Astrocyte of the spinal cord (primary cell): ENCODE results near the gene IAH1.

ENCODE experiments used
- DNase-seq: peaks from one replicate; pipeline ENCODE4 v3.0.0; 2011; ENCODE audit warnings: low read depth, low spot score
- H3K4me3 ChIP-seq: 2 replicates; pipeline ENCODE4 v1.5.1; 2011; ENCODE audit warnings: low read depth, mild to moderate bottlenecking, low read length, moderate library complexity
- in situ Hi-C: cut with HindIII; loops from 2 replicates; pipeline ENCODE4 v1.10.0; 2017; ENCODE audit warnings: low sequenced_read_pairs
- TF ChIP-seq, protein P1 (sequence below): IDR thresholded peaks from 2 replicates; pipeline ENCODE4 v1.5.1; 2012; ENCODE audit warnings: low read depth, mild to moderate bottlenecking, low read length, inconsistent platforms

IAH1 gene

DNA sequence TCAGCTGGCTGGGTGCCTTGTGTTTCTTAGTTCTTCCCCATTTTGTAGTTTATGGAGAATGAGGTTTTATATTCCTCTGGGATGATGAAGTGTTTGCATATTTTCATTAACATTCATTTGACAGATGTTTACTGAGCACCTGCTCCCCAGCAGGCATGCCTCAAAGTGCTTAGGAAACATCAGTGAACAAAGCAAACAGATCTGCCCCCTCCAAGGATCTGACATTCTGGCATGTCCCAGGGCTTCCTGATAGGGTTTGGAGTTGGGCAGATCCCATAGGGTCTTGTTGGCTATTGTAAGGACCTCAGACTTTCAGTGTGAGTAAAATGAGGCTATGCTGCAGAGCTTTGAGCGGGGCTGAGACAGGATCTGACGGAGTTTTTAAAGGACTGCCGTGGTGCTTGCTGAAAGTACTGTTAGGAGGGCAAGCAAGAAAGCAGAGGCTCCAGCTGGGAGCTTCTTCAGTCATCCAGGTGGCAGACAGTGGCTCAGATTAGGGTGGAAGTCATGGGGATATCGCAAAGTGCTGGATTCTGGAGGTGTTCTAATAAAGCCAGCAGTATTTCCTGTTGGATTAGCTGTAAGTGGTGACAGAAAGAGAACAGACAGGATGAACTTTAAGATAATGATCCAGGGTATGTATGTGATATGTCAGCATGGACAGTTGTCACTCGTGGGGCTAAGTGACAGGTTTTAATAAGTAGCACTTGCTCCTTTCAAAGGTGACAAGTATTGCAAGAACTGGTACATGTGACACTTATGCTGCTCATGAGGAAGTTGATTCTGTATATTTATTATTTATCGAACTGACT, 11.3 kb upstream of the IAH1 start:
- TF ChIP-seq, protein P1, sequence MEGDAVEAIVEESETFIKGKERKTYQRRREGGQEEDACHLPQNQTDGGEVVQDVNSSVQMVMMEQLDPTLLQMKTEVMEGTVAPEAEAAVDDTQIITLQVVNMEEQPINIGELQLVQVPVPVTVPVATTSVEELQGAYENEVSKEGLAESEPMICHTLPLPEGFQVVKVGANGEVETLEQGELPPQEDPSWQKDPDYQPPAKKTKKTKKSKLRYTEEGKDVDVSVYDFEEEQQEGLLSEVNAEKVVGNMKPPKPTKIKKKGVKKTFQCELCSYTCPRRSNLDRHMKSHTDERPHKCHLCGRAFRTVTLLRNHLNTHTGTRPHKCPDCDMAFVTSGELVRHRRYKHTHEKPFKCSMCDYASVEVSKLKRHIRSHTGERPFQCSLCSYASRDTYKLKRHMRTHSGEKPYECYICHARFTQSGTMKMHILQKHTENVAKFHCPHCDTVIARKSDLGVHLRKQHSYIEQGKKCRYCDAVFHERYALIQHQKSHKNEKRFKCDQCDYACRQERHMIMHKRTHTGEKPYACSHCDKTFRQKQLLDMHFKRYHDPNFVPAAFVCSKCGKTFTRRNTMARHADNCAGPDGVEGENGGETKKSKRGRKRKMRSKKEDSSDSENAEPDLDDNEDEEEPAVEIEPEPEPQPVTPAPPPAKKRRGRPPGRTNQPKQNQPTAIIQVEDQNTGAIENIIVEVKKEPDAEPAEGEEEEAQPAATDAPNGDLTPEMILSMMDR = no peak
- H3K4me3 ChIP-seq = no peak overlapping the region
- DNase-seq = no peak
- in situ Hi-C loops = no loop called here

DNA sequence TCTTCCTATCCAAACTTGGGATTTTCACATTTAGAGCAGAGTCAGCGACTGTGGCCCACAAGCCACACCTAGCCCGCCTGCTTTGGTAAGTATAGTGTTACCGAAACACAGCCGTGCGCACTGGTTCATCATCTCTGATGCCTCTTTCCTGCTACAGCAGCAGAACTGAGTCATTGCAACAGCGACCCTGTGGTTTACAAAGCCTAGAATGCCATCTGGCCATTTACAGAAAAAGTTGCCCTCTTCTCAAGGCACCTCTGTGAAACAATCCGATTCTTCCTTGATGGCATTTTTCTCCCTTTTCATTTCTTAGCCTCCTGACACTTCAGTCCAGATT, 10.7 kb upstream of the IAH1 start:
- DNase-seq = peak; percentile 36
- H3K4me3 ChIP-seq = no peak overlapping the region
- TF ChIP-seq, protein P1 = no peak
- in situ Hi-C loops = no loop called here

DNA sequence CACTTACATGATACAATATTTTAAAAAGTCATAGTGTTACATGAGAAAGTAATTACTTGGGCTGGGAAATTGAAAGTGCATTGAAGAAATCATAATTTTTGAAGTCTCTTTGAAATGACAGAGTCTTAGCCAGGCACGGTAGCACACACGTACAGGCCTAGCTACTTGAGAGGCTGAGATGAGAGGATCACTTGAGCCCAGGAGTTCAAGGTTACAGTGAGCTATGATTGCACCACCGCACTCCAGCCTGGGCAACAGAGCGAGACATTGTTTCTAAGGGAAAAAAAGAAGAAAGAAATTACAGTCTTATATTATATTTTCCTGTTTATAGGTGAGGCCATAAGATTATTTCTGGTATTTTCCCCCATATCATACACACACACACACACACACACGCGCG, 9.2 kb upstream of the IAH1 start:
- in situ Hi-C loops = no loop called here
- DNase-seq = no peak
- no peak overlapping the region for H3K4me3 ChIP-seq
- TF ChIP-seq, protein P1 = no peak

DNA sequence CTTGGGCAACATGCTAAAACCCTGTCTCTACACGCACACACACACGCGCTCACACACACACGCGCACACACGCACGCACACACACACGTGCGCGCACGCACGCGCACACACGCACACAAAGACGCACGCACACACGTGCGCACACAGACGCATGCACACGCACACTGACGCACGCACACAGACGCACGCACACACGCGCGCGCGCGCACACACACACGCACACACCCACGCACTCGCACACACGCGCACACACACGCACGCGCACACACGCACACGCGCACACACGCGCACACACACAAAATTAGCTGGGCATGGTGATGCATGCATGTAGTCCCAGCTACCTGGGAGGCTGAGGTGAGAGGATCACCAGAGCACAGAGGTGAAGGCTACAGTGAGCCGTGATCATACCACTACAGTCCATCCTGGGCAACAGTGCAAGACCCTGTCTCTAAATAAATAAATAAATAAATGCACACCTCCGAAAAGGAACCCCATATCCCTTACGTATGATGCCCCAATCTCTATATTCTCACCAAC, 8.1 kb upstream of the IAH1 start:
- H3K4me3 ChIP-seq = no peak overlapping the region
- no peak for DNase-seq
- TF ChIP-seq, protein P1 = no peak
- in situ Hi-C loops = no loop called here

DNA sequence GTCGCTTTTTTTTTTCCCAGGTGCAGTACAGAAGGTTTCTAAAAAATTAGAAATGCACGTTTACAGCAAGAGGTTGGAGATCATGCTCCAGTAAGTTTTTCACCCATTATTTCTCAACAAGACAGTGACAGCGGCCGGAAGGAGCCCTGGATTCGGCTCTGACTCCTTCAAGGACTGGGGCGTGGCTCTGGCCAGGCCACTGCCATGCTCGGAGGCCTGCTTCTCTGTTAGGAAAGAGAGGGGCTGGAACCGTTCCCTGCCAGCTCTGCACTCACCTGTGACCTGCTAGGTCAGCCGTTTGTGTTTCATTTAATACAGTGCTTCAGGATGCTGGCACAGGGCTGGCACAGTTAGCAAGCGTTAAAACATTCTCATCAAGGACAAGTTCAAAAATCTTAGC, 6.7 kb upstream of the IAH1 start:
- in situ Hi-C loops = no loop called here
- no peak overlapping the region for H3K4me3 ChIP-seq
- TF ChIP-seq, protein P1 = no peak
- no peak for DNase-seq

DNA sequence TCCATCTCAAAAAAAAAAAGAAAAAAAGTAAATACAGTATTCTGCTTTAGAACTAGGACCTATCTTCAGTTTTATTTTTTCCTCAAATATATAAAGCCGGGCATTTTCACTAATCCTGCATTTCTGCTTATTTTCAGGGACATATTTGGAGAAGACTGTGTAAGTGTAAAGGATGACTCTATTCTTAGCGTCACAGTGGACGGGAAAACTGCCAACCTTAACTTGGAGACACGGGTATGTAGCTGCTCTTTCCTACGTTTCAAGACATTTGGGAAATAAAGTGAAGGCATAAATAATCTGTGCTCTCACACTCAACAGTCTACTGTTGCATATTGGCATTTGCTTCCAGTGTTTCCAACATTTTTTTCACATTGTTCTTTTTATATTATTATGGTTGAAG, 3.1 kb upstream of the IAH1 start:
- no peak for DNase-seq

More for the DNA sequence above, 3.1 kb upstream of the IAH1 start:
- H3K4me3 ChIP-seq = no peak overlapping the region
- TF ChIP-seq, protein P1 = no peak
- in situ Hi-C loops = no loop called here
